ENCODE measurements around the gene CACNA1F.
"Not testable (repeated sequence)": the region's sequence is repeated elsewhere in the genome, so short reads cannot be mapped to it uniquely, and the experiment has no call there.

Gene CACNA1F

DNA sequence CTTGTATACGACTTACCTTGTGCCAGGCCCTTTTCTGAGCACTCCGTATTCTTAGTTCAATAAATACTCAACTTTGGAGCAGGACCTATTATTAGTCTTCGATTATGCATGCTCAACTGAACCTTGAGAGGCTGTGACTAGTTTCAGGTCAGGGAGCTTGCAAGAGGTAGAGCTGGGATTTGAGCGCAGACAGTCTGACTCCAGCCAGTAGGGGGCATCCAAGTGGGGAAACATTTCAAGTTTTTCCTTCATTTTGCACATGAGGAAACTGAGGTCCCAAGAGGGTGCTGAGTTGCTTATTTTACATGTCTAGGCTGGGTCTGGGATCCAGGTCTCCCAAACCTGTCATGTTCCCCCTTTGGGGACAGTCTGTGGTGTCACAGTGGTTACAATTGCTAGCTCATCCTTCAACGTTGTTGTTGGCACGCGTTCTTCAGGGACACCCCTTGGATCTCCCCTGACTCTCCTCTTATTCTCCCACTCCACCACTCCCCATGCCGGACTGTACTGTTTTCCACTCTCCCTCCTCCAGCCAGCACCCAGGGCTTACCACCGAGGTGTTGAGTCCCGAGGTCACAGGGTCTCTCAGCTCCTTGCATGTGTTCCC lies 40.3 kb downstream of the CACNA1F start:
- peak; percentile 34 for DNase-seq

DNA sequence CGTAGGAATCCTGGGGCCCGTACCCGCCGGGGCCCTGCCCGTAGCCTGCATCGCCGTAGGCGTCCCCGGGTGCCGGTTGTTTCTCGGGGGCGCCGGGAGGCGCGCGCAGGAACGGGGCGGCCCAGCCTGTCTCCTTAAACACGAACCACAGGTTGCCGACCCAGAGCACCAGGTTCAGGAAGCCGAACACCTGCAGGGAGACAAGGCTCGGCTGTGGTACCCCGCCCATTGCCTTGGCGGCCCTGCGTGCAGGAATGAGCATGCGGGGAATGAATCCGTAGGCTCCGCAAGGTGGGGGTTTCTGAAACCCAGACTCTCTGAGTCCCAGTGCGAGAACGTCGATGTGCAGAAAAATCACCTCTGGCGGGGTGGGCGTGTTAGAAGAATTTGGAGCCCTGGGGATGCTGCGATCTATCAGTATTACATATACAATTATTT lies 41.5 kb downstream of the CACNA1F start:
- peak; percentile 38 for DNase-seq

DNA sequence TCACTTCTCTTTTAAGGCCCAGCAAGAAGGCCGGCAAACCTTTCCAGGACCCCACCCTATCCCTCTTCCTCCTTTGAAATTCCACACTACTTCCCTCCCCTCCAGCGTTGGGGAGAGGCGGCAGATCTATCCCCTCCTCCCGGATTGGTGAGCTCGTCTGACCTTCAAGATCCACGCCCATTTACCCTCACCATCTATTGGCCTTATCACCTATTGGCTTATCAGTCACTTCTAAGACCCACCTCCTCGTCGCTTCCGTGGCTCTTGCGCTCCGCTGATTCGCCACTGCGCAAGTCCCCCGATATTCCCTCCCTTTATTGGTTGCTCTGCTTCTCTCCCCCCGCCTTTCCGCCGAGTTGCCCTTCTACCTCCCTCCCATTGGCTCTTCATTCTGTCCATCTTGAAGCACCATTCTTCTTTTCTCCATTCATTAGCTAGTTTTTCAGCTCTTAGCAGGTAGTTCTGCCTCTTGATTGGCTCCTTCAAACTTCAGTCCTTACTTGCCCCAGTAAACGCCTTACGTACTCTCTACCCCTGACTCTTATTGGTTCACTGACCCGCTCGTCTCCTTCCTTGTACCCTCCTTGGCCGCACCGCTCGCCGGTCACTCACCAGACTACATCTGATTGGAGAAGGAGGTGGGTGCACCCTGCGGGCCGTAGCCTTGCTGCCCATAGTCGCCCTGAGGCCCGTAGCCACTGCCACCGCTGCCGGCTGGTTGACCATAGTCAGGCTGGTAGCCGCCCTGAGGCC lies 42.1 kb downstream of the CACNA1F start:
- peak; percentile 86 for DNase-seq

DNA sequence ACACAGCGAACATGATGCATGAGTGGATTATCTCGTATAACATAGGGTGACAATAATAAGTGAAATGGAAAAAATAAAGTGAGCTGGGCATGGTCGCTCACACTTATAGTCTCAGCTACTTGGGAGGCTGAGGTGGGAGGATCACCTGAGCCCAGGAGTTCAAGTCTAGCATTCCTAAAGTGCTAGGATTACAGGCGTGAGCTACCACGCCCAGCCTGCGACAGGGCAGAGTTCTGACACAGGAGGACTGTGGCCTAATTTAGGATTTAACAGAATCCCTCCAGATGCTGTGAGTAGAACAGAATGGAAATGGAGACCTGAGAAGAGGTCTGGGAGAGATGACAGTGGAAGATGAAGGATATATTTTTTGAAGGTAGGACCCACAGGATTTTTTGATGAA lies 43.5 kb downstream of the CACNA1F start:
- no peak for DNase-seq

DNA sequence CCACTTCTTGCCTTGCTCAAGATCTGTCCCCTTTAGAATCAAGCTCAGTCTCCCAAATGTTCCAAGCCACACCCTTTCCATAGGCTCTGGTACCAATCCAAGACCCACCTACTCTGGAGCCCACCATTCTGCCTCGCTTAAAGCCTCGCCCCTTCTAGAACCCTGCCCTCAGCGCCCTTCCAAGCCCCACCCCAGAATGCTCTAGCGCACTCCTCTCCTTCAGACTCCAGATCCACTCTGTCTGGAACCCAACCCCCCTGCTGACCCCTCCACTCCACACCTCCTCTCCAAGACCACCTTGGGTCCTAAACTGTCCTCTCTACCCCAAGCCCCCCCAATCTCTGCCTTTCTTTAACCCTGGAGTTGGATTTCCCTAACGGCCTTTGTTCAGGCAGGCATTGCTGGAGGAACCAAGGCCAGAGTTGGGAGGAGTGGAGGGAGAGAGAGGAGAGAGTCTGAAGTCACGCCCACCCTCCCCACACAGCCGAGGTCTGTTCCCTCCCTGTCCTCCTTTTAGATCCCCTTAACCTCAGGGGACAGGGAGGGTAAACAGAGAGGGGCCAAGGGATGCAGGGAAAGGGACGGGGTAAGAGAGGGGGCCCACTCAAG lies 44.6 kb downstream of the CACNA1F start:
- no peak for DNase-seq

DNA sequence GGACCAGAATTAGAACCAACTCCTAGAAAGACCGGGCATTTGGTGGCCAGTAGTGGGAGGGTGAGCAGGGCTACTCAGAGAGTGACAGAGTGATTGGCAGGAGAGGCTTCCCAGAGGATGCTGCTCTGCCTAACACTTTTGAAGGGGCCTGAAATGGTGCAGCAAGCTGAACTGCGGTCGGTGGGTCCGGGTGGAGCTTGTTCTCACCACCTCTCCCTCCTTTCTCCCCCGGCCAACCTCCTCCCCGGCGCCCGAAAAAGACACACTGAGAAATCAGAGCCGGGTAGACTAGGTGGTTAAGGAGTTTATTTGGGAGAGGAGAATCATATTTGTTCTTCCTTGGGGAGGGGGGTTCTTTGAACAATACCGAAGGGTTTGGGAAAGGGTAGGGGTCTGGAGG lies 45.6 kb downstream of the CACNA1F start:
- DNase-seq = no peak

DNA sequence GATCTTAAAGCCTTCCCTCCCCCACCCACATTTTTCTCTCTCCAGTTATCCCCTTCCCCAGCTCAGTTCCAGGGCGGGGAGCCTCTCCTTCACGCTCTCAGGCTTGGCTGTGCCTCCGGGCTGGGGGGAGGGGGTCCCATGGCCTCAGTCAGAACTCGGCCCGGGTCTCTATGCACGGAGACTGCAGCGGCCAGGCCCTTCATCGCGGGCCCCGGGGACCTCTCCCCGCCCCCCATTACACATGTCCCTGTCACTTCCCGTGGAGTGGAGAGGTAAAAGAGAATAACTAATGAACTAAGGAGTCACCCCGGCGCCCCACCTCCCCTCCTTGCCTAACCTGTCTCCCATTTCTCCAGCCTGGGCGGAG lies 46.1 kb downstream of the CACNA1F start:
- no peak for DNase-seq

DNA sequence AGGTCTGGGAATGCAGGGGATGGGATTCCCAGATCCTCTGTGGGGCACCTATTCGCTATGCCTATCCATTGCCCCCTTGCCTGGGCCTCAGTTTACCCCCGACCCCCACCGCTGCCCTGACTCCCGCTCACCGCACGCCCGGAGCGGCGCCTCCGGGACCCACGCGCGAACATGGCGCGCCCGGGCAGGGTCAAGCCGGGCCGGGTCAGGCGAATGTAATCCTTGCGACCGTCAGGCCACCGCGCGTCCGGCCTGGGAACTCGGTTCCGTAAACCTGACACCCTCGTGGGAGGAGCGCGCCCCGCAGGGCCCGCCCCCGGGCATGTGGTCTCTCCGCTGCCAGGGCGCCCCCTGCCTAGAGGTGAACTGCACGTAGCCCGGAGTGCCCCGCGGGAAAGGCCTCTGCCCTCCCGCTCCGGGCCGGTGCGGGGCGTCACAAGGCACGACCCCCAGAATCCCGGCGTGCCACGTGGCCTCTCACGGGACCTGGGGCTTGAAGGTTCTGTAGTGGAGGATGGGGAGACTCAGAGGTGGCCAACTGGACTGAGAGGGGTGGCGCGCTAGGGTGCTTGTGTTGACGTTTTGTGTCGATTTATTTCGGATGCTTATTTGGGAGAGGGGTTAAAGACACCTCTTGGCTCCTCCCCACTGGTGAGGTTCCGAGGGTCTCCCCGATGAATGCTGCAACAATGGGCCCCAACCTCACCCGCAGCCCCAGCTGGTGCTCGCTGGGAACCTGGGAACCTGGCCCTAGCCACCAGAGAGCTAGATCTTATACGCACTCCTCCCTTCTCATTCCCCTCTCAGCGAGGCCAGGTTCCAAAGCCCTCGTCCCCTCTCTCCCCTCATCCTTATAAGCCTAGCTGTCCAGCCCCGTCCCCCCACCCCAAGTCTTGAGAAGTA lies 46.8 kb downstream of the CACNA1F start, which contains the start of gene PRICKLE3:
Gene PRICKLE3, minus strand, starts transcription at position 249 of the 903 bp plus-strand sequence. Its CDS starts 76 bp downstream, at position 173.
- DNase-seq = peak; percentile 75

DNA sequence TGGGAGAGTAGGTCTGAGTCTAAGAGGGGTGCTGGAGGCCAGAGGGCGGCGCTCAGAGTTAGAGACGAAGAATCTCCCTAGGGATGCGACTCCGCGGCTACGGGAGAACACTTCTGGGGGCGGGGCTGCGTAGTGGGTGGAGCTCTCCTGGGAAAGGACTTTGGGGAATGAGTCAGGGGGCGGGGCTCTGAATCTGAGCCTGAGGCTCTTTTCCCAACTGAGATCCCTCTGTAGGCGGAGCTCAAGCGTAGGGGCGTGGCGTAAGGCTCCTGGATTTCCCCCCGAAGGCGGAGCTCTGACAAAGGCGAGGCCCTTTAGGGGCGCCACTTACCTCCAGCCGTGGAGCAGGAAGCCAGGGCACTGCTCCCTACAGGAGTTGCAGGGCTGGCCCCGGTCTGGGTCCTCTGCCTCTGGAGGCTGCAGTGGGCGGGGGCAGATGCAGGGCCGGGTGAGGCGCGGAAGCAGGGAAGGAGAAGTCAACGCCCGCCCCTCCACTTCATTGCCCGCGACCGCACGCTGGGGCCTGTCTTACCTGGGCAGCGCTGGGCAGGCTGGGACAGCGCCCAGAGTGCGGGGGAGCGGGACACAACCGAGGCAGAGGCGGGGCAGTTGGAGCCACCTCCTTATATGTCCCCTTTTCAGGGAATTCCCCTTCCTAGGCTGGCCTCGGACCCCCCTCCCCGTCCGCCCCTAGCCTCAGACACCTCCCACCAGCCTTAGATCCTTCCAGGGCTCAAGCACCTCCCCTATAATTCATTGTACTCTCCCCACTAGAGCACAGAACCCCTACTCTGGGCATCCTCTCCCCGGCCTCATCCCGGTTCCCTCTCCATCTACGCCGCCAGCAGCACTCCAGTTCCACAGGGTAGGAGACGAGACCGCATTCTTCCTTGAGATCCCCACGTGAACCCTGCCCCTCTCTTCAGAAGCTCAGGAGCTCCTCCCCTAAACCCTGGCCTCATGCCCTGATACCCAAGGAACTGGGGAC lies 48.6 kb downstream of the CACNA1F start:
- DNase-seq = peak; percentile 25

DNA sequence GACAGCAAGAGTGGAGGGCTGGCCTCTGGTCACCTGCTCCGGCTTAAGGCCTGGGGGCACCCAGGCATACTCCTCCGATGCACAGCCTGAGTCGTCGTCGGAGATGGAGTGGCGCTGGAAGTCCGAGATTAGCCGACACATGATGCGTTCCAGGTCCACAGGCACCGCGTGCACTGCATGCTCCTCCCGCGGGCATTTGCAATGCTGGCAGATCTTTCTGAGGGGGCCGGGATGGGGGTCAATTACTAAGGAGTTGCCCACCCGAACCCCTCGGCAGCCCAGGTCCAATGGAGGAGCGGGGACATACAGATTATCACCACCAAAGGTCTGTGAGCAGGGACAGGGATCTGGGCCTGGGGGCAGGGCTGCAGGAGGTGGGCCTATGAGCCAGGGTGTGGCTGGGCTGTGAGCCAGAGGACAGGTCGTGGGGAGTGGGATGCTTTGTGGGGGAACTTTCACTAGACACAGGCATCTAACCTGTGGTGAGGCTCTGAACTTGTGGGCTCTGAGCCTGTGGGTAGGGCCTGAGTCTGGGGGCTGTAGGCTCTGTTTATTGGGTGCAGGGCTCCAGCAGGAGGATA lies 49.3 kb downstream of the CACNA1F start:
- DNase-seq = no peak

DNA sequence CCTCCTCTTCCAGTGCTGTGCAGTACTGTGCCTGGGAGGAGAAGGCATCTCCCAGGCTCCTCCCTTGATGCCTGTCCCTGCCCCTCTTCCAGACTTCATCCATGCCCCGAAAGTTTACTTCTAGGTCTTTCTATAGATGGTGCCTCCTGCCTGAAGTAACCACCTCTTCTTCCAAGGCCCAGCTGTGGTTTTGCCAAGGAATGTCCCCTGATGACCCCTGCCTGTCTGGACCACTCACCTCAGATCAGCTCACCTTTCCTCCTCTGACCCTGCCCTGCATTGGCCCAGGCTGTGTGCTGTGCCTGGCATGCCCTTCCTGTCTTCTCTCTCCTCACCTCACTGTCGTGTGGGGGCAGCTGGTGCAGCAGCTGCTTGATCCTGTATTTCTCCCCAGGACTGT lies 53.8 kb downstream of the CACNA1F start:
- no peak for DNase-seq

DNA sequence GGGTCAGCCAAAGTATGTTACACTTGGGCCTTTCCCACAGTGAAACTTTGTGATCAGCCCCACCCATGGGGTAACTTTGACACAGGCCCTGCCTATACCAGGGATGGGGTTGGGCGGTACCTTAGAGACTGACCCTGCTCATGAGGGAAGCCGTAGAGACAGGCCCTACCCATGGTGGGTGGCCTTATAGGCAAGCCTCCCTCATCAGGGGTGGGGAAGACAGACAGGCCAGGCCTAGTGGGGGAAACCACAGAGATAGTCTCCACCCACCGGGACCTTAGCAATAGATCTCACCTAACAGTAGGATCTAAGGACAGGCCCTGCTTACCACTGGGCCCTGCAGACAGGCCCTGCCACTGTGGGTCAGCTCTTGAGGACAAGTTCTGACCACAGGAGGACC lies 54.6 kb downstream of the CACNA1F start:
- no peak for DNase-seq

DNA sequence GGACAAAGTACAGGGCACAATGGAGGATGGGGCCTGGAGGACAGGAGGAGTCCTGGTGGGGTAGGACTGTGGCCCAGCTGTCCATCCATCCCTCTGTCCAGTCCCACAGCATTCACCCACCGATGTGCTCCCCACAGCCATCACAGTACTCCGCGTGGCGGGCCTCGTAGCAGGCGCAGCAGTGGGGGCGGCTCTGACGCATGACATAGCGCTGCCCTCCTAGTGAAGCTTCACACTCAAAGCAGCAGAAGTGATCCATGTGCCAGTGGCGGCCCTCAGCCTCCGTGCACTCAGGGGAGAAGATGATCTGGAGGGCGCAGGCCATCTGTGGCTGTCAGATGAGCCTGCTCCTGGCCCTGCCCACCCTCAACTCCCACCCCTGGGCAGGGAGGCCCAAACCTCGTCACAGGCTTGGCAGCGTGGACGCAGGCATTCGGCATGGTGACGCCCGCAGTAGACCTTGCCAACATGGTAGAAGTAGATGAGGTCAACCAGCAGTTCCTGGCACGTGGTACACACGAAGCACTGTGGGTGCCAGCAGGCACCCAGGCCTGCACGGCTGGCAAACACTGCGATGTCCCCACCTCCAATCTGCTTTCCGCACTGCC lies 55.2 kb downstream of the CACNA1F start:
- no peak for DNase-seq

DNA sequence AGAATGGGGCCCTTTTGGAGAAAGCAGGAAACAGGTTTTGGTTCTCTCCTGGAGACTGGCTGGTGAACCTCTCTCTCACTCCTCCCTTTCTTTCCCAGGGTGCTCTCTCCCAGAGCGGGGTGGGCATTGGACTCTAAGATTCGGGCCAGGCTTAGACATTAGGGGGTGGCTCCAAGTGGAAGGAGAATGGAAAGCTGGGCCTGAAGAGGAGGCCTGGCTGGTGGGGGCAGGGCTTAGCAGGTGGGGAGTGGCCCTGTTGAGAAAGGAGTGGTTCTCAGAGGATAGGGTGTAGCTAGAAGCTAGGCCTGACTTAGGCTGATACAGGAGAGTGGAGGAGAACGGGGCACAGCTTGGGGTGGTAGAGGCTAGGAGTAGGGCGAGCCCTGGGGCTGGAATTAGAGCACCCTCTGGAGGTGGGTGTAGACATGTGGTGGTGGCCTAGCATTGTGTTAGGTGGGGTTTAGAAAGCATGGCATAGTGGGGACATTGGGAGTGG lies 55.8 kb downstream of the CACNA1F start:
- DNase-seq = no peak

DNA sequence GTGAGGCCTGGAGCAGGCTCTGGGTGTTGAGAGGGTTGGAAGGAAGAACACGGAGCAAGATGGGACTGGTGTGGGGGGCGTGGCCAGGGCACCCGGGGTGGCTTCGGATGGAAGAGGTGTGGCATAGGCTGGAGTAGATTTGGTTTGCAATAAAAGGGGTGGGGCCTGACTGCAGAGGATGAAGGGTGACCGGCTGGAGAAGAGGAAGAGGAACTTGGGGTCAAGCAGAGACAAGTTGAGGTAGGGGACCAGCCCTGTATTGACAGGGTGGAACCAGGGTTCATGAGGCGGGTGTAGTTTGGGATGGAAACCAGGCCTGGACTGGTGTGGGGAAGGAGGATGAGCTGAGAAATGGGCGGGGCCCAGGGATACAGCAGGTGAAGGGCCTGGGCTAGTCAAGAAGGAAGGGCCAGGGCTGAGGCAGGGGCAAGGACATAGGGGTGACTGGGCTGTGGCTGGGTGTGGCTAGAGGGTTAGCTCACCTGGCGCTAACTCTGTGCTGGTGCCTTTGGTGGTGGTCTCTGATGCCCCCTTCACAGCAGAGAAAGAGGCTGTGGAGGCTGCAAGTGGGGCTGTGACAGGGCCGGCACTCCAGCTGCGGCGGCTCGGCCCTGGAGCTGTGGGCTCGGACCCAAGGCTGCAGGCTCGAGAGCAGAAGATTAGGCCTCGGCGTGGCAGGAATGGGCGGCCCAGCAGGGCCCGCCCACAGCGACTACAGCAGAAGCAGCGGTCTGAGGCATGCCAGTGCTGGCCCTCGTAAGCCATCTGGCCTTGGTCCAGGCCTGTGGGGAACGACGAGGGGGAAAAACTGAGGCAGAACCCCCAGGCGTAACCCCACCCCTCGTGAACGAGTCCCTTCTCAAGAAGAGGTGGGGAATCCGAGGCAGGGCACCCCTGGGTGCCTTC lies 56.5 kb downstream of the CACNA1F start:
- no peak for DNase-seq

DNA sequence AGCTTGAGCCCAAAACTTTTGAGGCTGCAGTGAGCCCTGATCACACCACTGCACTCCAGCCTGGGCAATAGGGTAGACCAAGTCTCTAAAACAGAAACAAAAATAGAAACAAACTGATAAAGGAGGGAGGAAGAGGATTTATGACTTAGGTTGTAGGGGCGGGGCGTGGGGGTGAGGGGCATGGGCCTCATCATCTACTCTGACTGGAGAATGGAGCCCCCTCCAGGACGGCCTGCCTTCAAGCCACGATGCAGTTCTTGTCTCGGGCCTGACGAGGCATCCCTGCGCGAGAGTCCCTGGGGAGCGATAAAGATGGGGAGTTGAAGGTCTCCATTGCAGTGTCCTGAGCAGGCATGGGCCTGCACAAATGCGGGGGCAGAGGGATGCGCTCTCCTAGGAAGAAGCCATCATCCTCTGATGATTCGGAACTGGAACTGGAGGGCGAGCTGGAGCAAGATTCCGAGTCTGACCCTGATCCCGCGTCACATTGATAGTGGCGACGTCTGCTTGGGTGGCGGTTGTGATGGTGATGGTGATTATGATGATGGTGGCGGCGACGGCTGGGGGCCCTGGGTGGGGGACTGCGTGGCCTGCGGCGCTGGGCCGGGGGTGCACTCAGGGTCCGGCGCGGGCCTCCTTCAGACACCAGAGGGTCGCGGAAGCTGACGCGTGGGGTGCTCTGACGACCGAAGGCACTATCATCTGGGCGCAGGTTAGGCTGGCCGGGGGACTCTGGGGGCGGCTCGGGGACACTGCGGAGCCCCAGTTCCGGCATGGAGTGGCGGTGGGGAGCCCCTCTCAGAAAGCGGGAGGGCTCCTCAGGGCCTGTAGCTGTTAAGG lies 57.5 kb downstream of the CACNA1F start:
- DNase-seq = no peak

DNA sequence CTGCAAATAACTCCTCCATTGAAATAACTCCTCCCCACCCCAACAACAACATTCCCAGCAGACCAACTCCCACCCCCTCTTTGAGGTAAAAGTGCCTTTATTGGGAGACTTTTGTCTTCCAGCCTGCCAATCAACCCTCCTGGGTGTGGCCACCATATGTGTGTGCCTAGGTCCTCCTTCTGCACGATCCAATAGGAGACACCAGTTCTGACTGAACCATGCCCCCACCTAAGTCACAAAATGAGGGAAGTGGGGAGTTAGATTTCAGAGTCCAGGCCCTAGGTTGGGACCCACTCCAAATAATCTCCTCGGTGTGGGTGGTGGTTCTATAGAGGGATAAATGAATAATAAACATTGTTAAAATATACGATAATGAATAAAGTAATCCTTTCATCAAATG lies 58.4 kb downstream of the CACNA1F start:
- DNase-seq = no peak

DNA sequence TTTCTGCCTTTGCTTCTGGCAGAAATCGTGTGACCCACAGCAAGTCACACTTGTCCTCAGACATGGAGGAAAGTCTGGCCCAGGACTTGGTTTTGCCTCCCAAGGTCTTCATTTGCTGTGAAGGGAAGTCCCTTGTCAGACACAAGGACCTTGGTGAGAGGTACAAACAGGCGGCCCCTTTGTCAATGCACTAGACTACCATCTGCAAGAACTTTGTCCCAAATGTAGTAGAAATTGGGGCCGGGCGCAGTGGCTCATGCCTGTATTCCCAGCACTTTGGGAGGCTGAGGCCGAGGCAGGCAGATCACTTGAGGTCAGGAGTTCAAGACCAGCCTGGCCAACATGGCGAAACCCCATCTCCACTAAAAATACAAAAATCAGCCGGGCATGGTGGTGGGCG lies 59.6 kb downstream of the CACNA1F start:
- not testable (repeated sequence) for DNase-seq

DNA sequence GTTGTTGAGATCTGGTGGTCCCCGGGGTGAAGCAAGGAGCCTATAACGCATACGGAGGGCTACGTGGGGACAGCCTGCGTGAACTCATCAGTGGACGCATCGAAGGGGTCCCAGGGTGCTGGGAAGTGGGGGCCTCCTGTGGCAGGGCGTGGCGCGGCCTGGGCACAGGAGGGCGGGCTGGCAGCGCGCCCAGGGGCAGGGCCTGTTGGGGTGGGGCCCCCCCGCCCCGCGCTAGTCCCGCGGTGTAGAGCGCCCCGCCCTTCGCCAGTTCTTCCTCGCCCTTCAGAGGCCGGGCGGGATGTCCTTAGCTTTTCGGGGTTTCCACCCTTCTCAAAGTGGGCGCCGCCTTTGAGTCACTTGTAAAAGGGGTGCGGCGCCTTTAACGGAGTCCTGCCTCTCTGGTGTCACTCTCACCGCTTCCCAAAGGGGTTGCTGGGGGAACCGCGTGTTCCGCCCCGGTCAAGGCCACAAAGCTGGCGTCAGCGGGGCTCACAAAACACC lies 60.8 kb downstream of the CACNA1F start:
- peak; percentile 69 for DNase-seq
